Omental fat pad (tissue), 4 donors: ENCODE data around the gene DCLK1. TPM values are rescaled to one million over a fixed set of nuclear protein-coding genes. Genes with fewer than 3 reads are reported as not detected.

ENCODE experiments used
- ATAC-seq: fragments of 150-250 bp; one replicate; pipeline ENCODE4 v1.9.1; 2016; ENCODE audit warnings: mild to moderate bottlenecking, moderate library complexity; ENCODE audit not compliant: low FRiP score
- DNase-seq: peaks from one replicate; pipeline ENCODE4 v3.0.0-alpha.2; 2019; ENCODE audit warnings: low spot score
- CTCF ChIP-seq, 3 donors: fragments of 450-650 bp; IDR thresholded peaks; one replicate each; pipeline ENCODE4 v1.5.1; 2016 to 2017; ENCODE audit warnings: antibody characterized with exemption in 3 of 3, mild to moderate bottlenecking in 3 of 3, moderate library complexity in 2 of 3
- total RNA-seq, 4 donors: library from RNA; depleted of rRNA; stranded (reverse); fragments of >200 nt; gene quantifications; one replicate each; pipeline ENCODE4 v1.1.0, GENCODE V29; 2016

Gene DCLK1
- total RNA-seq, 4 donors from 2014 or later, result 13.9 to 206 (median 30.5) TPM

- no peak for TF ChIP-seq CTCF (IDR thresholded peaks at IDR 0.05)
- ATAC-seq, result no peak
- DNase-seq, result no peak
Observed at GRCh38 chr13:35945368-35945767, 185.8 kb downstream of the DCLK1 start.

- DNase-seq (no peak), ATAC-seq (no peak)
- no peak for TF ChIP-seq CTCF (IDR thresholded peaks at IDR 0.05)
Observed at GRCh38 chr13:35941374-35941773, 189.8 kb downstream of the DCLK1 start.

GRCh38 chr13:35940734-35941133 is 190.4 kb downstream of the DCLK1 start:
- ATAC-seq (no peak), DNase-seq (no peak)
- no peak for TF ChIP-seq CTCF (IDR thresholded peaks at IDR 0.05)

GRCh38 chr13:35936246-35936978 is 194.8 kb downstream of the DCLK1 start:
- ATAC-seq (no peak), DNase-seq (no peak)
- no peak for TF ChIP-seq CTCF (IDR thresholded peaks at IDR 0.05)

- ATAC-seq, result no peak
- no peak for DNase-seq
- TF ChIP-seq CTCF (IDR thresholded peaks at IDR 0.05), result no peak
Observed at GRCh38 chr13:35930665-35931631, 200.2 kb downstream of the DCLK1 start.

GRCh38 chr13:35927567-35928021 is 203.6 kb downstream of the DCLK1 start:
- DNase-seq (no peak), ATAC-seq (peak; percentile 81)
- TF ChIP-seq CTCF (IDR thresholded peaks at IDR 0.05), result no peak
